ENCODE measurements around the gene TMEM198. TPM values are rescaled to one million over a fixed set of nuclear protein-coding genes. Genes with fewer than 3 reads are reported as not detected.
A peak's percentile ranks its signal among the peaks of the same experiment; 100 is the strongest.

TMEM198 gene
- total RNA-seq, 1 donor from 2014 or later: 7.6 TPM

DNA sequence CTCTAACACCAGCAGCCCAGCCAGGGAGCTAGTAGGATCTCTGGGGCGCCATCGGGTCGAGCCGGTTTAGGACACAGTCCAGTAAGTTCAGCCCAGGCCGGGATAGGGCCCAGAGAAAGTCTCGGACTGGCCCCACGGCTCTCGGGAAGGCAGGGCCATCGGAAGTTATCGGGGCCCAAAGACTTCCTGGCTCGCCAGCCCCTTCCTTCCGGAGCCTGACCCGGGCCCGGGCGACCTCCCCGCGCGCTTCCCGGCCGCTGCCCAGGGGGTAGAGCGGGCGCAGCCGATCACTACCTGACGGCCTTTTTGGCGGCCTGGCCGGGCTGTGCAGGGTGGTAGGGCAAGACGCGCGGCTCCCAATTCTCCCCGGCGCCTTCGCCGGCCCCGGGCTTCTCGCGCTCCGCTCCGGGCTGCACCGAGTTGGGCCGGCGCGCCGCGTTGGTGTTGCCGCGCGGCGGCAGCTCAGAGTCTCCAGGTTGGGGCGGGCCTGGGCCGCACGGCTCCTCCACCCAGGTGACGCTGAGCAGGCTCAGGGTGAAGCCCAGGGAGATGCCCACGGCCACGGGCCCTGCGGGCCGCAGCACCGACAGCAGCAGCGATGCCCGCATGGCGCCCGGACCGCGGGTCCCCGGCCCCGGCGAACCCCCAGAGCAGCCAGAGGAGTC lies 765 bp upstream of the TMEM198 start:
- Histone ChIP-seq H3K4me3 (ENCODE audit: low read depth, low read length) (peak overlapping the region; percentile 78), H3K36me3 (ENCODE audit: control insufficient read depth, insufficient read depth, low read length) (peaks cover 5% of the 10 kb centered on the region), H3K27me3 (ENCODE audit: control insufficient read depth, insufficient read depth, low read length) (no peaks in the 10 kb centered on the region)
- TF ChIP-seq, protein P1, sequence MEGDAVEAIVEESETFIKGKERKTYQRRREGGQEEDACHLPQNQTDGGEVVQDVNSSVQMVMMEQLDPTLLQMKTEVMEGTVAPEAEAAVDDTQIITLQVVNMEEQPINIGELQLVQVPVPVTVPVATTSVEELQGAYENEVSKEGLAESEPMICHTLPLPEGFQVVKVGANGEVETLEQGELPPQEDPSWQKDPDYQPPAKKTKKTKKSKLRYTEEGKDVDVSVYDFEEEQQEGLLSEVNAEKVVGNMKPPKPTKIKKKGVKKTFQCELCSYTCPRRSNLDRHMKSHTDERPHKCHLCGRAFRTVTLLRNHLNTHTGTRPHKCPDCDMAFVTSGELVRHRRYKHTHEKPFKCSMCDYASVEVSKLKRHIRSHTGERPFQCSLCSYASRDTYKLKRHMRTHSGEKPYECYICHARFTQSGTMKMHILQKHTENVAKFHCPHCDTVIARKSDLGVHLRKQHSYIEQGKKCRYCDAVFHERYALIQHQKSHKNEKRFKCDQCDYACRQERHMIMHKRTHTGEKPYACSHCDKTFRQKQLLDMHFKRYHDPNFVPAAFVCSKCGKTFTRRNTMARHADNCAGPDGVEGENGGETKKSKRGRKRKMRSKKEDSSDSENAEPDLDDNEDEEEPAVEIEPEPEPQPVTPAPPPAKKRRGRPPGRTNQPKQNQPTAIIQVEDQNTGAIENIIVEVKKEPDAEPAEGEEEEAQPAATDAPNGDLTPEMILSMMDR (IDR thresholded peaks at IDR 0.05; ENCODE audit: insufficient read depth, low read length, poor library complexity, severe bottlenecking): no peak
- no peak for DNase-seq (ENCODE audit: low read depth)

DNA sequence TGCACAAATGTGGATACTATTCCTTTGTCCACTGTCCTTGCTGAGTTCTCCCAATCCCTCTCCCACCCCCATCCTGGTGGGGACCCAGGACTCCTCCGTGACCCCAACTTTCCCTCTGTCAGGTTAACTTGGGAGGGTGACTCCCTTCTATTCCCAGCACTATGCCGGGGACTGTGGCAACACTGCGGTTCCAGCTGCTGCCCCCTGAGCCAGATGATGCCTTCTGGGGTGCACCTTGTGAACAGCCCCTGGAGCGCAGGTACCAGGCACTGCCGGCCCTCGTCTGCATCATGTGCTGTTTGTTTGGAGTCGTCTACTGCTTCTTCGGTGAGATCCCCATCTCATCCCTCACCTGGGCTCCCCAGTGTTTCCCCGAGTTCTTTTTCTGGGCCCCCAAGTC lies 739 bp downstream of the TMEM198 start:
- H3K4me3 ChIP-seq (ENCODE audit: low read depth, low read length): no peak overlapping the region
- TF ChIP-seq, protein P1 (IDR thresholded peaks at IDR 0.05; ENCODE audit: insufficient read depth, low read length, poor library complexity, severe bottlenecking): no peak
- no peak for DNase-seq (ENCODE audit: low read depth)
- no peaks in the 10 kb centered on the region for H3K27me3 ChIP-seq (ENCODE audit: control insufficient read depth, insufficient read depth, low read length)
- peaks cover 5% of the 10 kb centered on the region for H3K36me3 ChIP-seq (ENCODE audit: control insufficient read depth, insufficient read depth, low read length)

DNA sequence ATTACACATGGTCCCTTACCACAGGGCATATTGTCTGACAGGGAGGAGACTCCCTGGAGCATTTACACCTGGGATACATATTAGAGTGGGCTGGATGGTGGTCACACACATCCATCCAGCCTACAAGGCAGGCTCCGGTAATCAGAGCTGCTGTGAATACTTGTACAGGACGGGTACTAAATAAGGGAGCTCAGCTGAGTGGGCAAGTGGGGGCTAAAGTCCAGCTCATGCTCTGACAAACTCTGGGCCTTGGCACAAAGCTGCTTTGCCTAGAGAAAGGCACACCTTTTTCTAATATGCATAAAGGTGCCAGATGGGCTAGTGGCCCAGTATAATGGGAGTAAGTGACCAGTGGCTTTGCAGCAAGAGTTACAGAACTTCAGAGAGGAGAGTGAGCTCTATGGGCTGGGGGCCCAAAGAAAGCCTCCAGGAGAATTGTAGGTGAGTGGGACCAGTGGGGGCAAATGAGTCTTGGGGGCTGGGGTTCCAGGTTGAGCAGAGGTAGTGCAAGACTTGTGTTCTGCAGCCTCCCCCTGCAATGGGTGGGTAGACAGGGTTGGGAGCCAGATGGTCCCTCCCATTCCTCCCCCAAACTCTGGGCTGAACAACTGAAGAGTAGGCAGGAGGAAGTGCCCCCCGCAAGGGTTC lies 1.6 kb downstream of the TMEM198 start:
- H3K27me3 ChIP-seq (ENCODE audit: control insufficient read depth, insufficient read depth, low read length): no peaks in the 10 kb centered on the region
- no peak for DNase-seq (ENCODE audit: low read depth)
- peaks cover under 1% of the 10 kb centered on the region for H3K36me3 ChIP-seq (ENCODE audit: control insufficient read depth, insufficient read depth, low read length)
- no peak overlapping the region for H3K4me3 ChIP-seq (ENCODE audit: low read depth, low read length)
- TF ChIP-seq, protein P1 (IDR thresholded peaks at IDR 0.05; ENCODE audit: insufficient read depth, low read length, poor library complexity, severe bottlenecking): no peak

DNA sequence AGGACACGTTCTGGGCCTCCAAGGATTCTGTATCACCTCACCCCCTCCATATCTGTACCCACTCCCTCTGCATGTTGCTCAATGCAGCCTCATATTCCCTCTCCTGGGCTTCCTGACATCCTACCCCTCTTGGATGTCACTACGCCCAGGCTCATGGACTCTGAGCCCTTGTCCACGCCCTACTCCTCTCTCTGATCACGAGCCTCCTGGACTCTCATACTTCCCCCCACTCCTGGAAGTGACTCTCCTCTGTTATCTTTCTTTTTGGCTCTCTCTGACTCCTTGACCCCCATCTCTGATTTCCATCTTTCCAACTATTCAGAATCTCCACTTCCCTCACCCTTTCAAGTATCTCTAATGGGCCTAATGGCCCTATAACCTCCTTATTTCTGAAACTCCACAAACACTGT lies 2.1 kb downstream of the TMEM198 start:
- H3K36me3 ChIP-seq (ENCODE audit: control insufficient read depth, insufficient read depth, low read length): no peaks in the 10 kb centered on the region
- no peak overlapping the region for H3K4me3 ChIP-seq (ENCODE audit: low read depth, low read length)
- no peaks in the 10 kb centered on the region for H3K27me3 ChIP-seq (ENCODE audit: control insufficient read depth, insufficient read depth, low read length)
- no peak for DNase-seq (ENCODE audit: low read depth)
- TF ChIP-seq, protein P1 (IDR thresholded peaks at IDR 0.05; ENCODE audit: insufficient read depth, low read length, poor library complexity, severe bottlenecking): no peak

DNA sequence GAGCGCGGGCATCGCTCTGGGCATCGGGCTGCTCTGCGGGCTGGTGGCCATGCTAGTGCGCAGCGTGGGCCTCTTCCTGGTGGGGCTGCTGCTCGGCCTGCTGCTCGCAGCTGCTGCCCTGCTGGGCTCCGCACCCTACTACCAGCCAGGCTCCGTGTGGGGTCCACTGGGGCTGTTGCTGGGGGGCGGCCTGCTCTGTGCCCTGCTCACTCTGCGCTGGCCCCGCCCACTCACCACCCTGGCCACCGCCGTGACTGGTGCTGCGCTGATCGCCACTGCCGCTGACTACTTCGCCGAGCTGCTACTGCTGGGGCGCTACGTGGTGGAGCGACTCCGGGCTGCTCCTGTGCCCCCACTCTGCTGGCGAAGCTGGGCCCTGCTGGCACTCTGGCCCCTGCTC lies 3.8 kb downstream of the TMEM198 start:
- TF ChIP-seq, protein P1 (IDR thresholded peaks at IDR 0.05; ENCODE audit: insufficient read depth, low read length, poor library complexity, severe bottlenecking): no peak
- Histone ChIP-seq H3K27me3 (ENCODE audit: control insufficient read depth, insufficient read depth, low read length) (peaks cover 1% of the 10 kb centered on the region), H3K4me3 (ENCODE audit: low read depth, low read length) (no peak overlapping the region), H3K36me3 (ENCODE audit: control insufficient read depth, insufficient read depth, low read length) (no peaks in the 10 kb centered on the region)
- no peak for DNase-seq (ENCODE audit: low read depth)

Data from kidney epithelial cell (primary cell).